ENCODE data around the gene COL4A2.

The COL4A2 gene

DNA sequence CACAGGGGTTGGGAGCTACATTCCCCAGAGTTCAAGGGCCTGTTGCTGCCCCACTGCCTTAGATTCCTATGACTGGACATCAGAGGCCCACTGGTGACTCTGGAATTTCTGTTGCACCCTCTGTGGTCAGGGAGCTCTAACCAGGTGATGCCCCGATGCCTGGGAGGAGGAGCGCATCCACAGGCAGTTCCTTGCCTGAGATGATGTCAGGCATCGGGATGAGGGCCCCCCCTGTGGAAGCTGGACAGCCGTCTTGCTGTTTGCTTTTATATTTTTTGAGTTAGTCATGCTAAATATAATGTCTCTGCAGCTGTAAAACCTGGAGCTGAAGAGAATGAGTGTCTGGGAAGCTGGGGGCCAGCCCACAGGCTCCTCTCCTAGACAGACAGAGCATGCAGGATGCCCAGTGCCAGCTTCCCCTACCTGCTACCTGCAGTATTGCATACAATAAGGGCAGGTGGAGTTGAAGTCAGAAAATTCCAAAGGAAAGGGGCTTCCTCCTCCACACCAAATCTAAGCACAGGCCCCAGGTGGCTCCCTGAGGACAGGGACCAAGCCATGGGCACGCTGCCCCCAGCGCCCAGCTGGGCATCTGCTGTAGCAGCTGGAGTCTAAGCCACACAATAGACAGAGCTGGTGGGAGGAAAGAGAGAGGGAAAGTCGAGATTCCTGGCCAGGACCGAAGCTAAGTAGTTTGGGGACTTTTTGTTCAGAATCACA is 16.2 kb downstream of the COL4A2 start:
- no peak for DNase-seq

DNA sequence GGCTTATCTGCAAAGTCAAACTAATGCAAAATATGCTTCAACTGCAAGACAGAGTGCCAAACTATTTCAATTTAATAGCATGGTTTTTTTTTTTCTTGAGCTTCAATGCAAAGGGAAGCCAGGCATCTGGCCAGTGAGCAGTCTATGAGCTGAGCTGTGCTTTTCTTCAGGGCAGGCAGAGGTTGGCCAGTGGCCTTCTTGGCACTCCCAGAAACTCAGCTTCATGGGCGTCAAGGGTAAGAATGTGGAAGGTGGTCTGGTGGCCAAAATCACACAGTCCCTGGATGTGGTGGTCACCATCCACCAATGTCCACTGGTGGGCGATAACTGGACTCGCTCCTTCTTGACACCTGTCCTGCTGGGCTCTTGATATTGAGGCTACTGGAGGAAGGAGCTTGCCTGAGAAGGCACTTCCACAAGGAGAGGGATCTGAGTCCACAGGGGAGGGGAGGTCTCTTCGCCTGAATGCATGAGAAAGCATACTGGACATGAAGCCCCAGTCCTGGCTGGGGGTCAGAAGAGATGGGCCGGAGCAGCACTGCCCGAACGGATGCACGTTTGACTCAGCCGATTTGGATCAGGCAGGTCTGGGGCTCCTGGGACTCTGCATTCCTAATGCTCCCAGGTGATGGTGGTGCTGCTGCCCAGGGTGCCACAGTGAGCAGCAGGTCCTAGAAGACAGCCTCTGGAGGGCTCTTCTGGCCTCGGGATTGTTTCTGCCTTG is 17.1 kb downstream of the COL4A2 start:
- no peak for DNase-seq

DNA sequence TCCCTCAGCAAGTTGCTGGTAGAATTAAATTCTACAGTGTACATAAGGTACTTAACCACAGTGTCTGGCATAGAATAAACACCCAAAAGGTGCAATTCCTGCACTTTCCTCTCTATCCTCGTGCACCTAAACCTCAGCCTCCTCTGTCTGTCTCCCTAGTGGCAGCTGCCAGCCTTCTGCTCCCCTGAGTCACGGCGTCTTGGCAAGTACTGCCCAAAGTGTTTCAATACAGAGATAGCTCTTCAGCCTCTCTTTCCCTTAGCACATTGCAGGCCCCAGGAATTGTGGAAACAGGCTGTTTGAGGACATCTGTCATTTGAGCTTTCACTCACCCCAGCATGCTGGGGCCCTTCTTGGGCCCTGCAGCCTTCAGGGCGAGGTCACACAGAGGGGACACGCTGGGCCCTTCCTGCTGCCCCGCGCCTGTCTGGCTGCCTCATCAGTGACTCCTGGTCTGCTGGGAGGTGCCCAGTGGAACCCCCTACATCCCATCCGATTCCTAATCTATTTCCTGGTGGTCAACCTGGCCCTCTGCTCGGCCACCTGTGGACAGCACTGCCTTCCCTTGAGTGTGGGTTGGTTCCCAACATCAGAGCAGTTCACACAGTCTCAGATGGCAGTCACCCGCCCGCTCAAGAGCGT is 19.3 kb downstream of the COL4A2 start:
- no peak for DNase-seq

GRCh38 chr13:110327051-110327721 is 20.1 kb downstream of the COL4A2 start:
- no peak for DNase-seq

DNA sequence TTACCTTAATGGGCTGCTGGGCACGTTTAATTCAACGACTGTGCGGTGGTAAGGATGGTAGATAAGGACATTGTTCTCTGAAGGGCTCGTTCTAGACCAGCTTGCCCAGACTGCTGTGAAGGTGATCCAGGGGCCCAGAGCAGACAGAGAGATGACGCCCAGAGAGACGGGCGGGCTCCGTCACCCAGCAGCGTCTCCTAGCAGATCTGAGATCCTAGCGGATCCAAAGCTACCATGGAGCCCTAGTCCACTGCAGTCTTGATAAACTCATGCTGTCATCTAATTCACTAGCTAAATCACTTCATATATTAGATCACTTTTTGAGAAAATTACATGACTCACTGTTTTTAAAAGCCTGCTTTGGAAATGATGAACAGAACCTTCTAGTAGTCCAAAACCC is 21.5 kb downstream of the COL4A2 start:
- DNase-seq: no peak

DNA sequence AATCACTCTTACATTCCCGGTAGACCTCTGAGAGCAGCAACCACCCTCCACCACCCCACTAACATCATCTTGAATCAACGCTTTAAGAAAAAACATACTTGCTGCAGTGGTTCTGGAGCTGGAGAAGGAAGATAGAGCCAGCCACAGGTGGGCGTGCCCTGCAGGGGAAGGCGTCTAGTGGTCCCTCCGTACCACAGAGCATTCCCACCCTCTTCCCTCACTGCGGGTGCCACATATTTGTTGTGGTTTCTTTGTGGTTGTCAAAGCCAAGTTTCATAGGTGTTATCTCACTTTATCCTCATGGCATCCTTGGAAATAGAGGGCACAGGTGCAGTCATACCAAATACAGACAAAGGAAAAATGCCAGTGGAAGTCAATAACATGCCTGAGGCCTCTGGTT is 22.2 kb downstream of the COL4A2 start:
- DNase-seq: no peak

- no peak for DNase-seq
Measured at GRCh38 chr13:110329798-110330461, 22.8 kb downstream of the COL4A2 start.

DNA sequence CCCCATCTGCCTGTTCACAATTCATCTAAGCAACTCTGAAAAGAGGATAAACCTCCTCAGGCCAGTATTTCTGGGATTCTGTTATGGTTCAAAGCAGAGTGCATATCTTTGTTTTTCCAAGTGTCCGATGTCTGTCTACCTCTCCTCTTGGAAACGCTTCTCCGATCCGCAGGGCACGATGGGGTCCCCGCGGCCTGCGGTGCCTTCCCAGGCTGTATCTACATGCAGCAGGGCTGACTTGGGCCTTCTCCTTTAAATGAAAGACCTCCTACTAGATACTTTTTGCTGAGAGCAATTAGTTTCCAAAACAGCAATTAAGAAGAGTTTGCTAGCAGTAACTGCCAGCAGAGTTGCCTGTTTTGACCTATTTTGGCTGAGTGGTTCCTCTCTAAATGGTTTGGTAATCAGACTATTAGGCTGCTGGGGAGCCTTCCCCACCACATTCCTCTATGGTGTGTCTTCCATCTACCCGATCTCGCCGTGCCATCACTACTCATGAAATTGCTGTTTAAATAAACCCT is 23.5 kb downstream of the COL4A2 start:
- no peak for DNase-seq

- DNase-seq: no peak
Measured at GRCh38 chr13:110331362-110331761, 24.3 kb downstream of the COL4A2 start.

DNA sequence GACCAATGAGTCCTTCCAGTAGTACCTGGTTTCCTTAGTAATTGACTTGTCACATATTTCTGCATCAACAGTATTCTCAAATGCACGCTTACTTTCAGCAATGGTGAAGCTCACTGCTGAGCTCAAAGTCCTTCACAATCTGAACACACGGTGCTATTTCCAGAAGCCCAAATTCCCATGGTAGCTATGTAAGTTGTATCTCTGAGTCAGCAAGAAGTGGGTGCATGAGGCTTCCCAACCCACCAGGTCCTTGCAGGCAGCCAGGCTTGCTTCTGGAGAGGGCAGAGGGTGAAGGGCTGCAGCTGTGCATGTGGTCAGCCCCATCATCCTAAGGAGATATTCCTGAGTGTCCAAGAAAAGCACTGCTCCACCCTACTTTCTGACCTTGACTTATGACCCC is 25.7 kb downstream of the COL4A2 start:
- DNase-seq: no peak

DNA sequence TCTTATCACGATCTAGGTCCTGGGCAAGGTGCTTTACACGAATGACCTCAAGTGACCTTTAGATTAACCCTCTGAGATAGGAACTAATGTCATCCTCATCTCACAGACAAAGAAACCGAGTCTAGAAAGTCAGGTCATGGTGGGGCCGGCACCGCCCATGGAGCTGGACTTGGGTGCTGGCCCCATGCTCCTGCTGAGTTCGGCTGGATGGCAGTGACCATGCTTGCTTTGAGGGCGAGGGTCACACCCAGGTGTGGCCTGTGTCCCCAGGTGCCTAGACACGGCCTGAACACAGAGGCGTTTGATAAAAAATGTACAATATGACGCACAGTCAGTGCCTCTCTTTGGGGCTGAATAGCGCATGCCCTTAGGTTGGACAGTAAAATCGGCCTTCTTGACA is 26.8 kb downstream of the COL4A2 start:
- DNase-seq: no peak

GRCh38 chr13:110334256-110334655 is 27.2 kb downstream of the COL4A2 start:
- DNase-seq: no peak

GRCh38 chr13:110334841-110335490 is 27.9 kb downstream of the COL4A2 start:
- DNase-seq: no peak

GRCh38 chr13:110336108-110336507 is 29.0 kb downstream of the COL4A2 start:
- DNase-seq: no peak

- DNase-seq: no peak
Measured at GRCh38 chr13:110336681-110337080, 29.6 kb downstream of the COL4A2 start.

- DNase-seq: no peak
Measured at GRCh38 chr13:110337247-110337646, 30.2 kb downstream of the COL4A2 start.

DNA sequence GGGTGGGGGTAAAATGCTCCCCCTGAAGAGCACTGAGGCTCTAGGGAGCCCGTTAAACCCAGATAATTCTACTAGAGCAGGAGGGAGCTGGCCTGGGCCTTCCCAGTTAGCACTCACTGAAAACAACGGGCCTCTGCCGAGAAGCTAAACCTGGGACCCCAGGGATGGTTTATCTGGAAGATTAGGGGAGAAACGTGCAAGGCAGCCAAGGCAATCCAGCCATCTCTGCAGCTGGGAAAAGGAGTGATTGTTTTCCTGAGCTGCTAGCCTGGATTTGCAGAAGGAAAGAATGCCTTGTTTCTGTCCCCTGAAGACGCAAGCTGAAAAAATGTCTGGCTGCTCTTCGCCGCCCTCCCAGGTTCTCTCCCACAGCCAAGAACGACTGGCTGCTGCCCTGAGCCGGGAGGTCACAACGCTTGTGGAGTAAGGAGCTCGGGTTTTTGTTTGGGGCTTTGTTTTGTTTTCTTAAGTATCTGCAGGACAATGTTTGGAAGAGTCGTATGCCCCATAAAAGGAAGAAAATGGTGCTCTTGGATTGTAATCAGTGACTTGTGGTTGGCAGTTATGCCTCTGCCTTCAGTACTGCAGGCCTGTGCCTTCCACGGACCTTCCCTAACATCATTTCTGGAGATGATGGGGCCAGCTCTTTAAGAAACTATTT is 31.5 kb downstream of the COL4A2 start:
- DNase-seq: no peak

- DNase-seq: no peak
Measured at GRCh38 chr13:110339263-110339662, 32.2 kb downstream of the COL4A2 start.

- DNase-seq: no peak
Measured at GRCh38 chr13:110339975-110340550, 33.0 kb downstream of the COL4A2 start.

DNA sequence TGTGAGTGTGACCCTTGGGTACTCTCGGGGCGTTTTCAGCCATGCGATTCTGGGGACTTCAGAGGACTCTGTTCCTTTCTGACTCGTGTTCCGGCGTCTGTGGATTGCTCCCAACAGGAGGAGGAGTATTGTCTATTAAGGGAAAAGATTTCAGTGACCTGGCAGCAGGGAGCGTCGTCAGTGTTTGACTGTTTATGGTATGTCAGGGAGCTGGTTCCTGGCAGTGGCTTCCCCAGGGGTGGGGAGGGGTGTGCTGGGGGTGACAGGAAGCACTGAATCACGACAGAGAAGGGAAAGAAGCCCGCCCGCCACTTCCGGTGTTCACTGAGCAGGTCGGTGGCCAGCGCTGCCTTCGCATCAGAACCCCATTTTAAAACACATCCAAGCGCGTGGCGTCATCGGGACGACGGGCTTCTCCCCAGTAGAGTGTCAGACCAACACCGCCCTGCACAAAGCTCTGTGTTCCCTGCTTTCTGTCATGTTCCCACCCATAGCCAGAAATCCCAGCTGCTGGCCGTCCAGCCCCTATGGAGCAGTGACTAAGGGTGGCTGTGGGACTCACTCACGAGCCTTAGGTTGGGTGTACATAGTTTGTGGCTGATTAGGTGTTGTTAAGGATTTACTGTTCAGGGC is 33.8 kb downstream of the COL4A2 start:
- DNase-seq: peak; percentile 25

Data from stimulated activated naive CD4-positive, alpha-beta T cell treated with Interleukin-2 at 50 U/mL for 16 hours (primary cell).